MM.1S (cell line): Measurements from ENCODE around the gene ABCB8.

ENCODE experiments used
- DNase-seq: peaks from one replicate; pipeline ENCODE4 v3.0.0-alpha.2; 2015
- H2AFZ ChIP-seq: fragments of 300-600 bp; sonication (generic); 2 replicates; pipeline ENCODE4 v1.6.0; 2016; ENCODE audit warnings: antibody characterized with exemption, low read length
- H3F3A ChIP-seq: fragments of 300-600 bp; sonication (generic); 2 replicates; pipeline ENCODE4 v1.6.1; 2016; ENCODE audit warnings: mild to moderate bottlenecking, antibody characterized with exemption, low read length, moderate library complexity, mixed read lengths; ENCODE audit not compliant: insufficient read depth
- H3K27ac ChIP-seq: fragments of 300-600 bp; sonication (generic); 2 replicates; pipeline ENCODE4 v1.5.1; 2016; ENCODE audit warnings: mild to moderate bottlenecking, low read length
- H3K27me3 ChIP-seq: fragments of 300-600 bp; sonication (generic); replicated peaks from 2 replicates; pipeline ENCODE4 v1.6.0; 2016; ENCODE audit warnings: low read length; ENCODE audit not compliant: insufficient read depth
- H3K36me3 ChIP-seq: fragments of 300-600 bp; sonication (generic); replicated peaks from 2 replicates; pipeline ENCODE4 v1.6.1; 2016; ENCODE audit warnings: mild to moderate bottlenecking, low read length, mixed read lengths; ENCODE audit not compliant: insufficient read depth
- H3K4me1 ChIP-seq: fragments of 300-600 bp; sonication (generic); 2 replicates; pipeline ENCODE4 v1.6.1; 2016; ENCODE audit warnings: low read length, mixed read lengths
- H3K4me2 ChIP-seq: fragments of 300-600 bp; sonication (generic); 2 replicates; pipeline ENCODE4 v1.6.0; 2016; ENCODE audit warnings: low read depth, low read length
- H3K4me3 ChIP-seq: fragments of 300-600 bp; sonication (generic); 2 replicates; pipeline ENCODE4 v1.5.1; 2016; ENCODE audit warnings: low read length, mixed read lengths
- H3K79me2 ChIP-seq: fragments of 300-600 bp; sonication (generic); 2 replicates; pipeline ENCODE4 v1.6.1; 2016; ENCODE audit warnings: mixed run types, low read length, mixed read lengths
- H3K9ac ChIP-seq: fragments of 300-600 bp; sonication (generic); 2 replicates; pipeline ENCODE4 v1.6.1; 2016; ENCODE audit warnings: low read length, mixed read lengths
- H3K9me2 ChIP-seq: fragments of 300-600 bp; sonication (generic); replicated peaks from 2 replicates; pipeline ENCODE4 v1.6.1; 2016; ENCODE audit warnings: mild to moderate bottlenecking, low read length, mixed read lengths; ENCODE audit not compliant: insufficient read depth
- H3K9me3 ChIP-seq: fragments of 300-600 bp; sonication (generic); replicated peaks from 2 replicates; pipeline ENCODE4 v1.6.1; 2016; ENCODE audit warnings: mild to moderate bottlenecking, low read length, mixed read lengths; ENCODE audit not compliant: insufficient read depth
- H4K20me1 ChIP-seq: fragments of 300-600 bp; sonication (generic); 2 replicates; pipeline ENCODE4 v1.6.1; 2016; ENCODE audit warnings: mild to moderate bottlenecking, low read length, moderate library complexity, mixed read lengths; ENCODE audit not compliant: insufficient read depth
- CTCF ChIP-seq: fragments of 300-600 bp; sonication (generic); IDR thresholded peaks from 2 replicates; pipeline ENCODE4 v1.5.1; 2016; ENCODE audit warnings: antibody characterized with exemption, low read length, mixed read lengths
- EZH2 ChIP-seq: fragments of 300-600 bp; sonication (generic); optimal IDR thresholded peaks from 2 replicates; pipeline ENCODE3; 2017; ENCODE audit warnings: low read depth, mild to moderate bottlenecking, antibody characterized with exemption, low read length, mixed read lengths
- EZH2phosphoT487 ChIP-seq: fragments of 300-600 bp; sonication (generic); IDR thresholded peaks from 2 replicates; pipeline ENCODE4 v1.6.1; 2018; ENCODE audit warnings: antibody characterized with exemption, low read length

ABCB8 gene

GRCh38 chr7:151053751-151054150 is 25.5 kb downstream of the ABCB8 start:
- Histone ChIP-seq H3K4me3 (no peak overlapping the region), H3K27ac (no peak overlapping the region), H3K79me2 (0 out of 2 replicates have a peak, but pooled peaks cover 3% of the 10 kb centered on the region), H3K9ac (no peak overlapping the region), H3K9me3 (no peaks in the 10 kb centered on the region), H3F3A (peaks cover 8% of the 10 kb centered on the region; the same call in 1 of the 2 replicates), H3K9me2 (no peaks in the 10 kb centered on the region), H3K4me1 (peaks cover 6% of the 10 kb centered on the region), H3K27me3 (peaks cover 18% of the 10 kb centered on the region), H2AFZ (no peak overlapping the region), H3K36me3 (no peaks in the 10 kb centered on the region), H3K4me2 (no peak overlapping the region), H4K20me1 (no peaks in the 10 kb centered on the region)
- no peak for DNase-seq
- TF ChIP-seq EZH2phosphoT487, result no peak
- no peak for TF ChIP-seq EZH2
- TF ChIP-seq CTCF, result no peak

GRCh38 chr7:151056283-151056665 is 28.0 kb downstream of the ABCB8 start:
- H3K4me3 ChIP-seq, result no peak overlapping the region

GRCh38 chr7:151056666-151057505 is 28.6 kb downstream of the ABCB8 start:
- peaks cover 26% of the 10 kb centered on the region for H3K79me2 ChIP-seq
- no peaks in the 10 kb centered on the region for H3K9me3 ChIP-seq
- H3K4me2 ChIP-seq, result peak overlapping the region; percentile 98
- TF ChIP-seq CTCF, result no peak
- no peak for TF ChIP-seq EZH2
- no peak for TF ChIP-seq EZH2phosphoT487
- H3K9me2 ChIP-seq, result no peaks in the 10 kb centered on the region
- H3F3A ChIP-seq, result peaks cover 12% of the 10 kb centered on the region
- H3K4me1 ChIP-seq, result peaks cover 6% of the 10 kb centered on the region
- H3K27me3 ChIP-seq, result no peaks in the 10 kb centered on the region
- peak overlapping the region; percentile 50; the same call in 1 of the 2 replicates for H3K9ac ChIP-seq
- peak overlapping the region; percentile 87 for H3K4me3 ChIP-seq
- no peaks in the 10 kb centered on the region for H3K36me3 ChIP-seq
- H4K20me1 ChIP-seq, result no peaks in the 10 kb centered on the region
- no peak overlapping the region for H3K27ac ChIP-seq
- peak overlapping the region; percentile 96 for H2AFZ ChIP-seq
- DNase-seq, result no peak

More at GRCh38 chr7:151056283-151056665, 28.0 kb downstream of the ABCB8 start:
- peaks cover 20% of the 10 kb centered on the region for H3K79me2 ChIP-seq
- H3K9me3 ChIP-seq, result no peaks in the 10 kb centered on the region
- H3K4me1 ChIP-seq, result peaks cover 6% of the 10 kb centered on the region
- H3K9me2 ChIP-seq, result no peaks in the 10 kb centered on the region
- no peak overlapping the region for H3K27ac ChIP-seq
- TF ChIP-seq EZH2phosphoT487, result no peak
- no peak overlapping the region for H3K4me2 ChIP-seq
- H3K27me3 ChIP-seq, result no peaks in the 10 kb centered on the region
- no peak overlapping the region for H2AFZ ChIP-seq
- H4K20me1 ChIP-seq, result no peaks in the 10 kb centered on the region
- peaks cover 12% of the 10 kb centered on the region for H3F3A ChIP-seq
- no peaks in the 10 kb centered on the region for H3K36me3 ChIP-seq
- no peak overlapping the region for H3K9ac ChIP-seq
- DNase-seq, result no peak
